Thoracic aorta endothelial cell (primary cell): ENCODE data around the gene SDCCAG8. TPM values are rescaled to one million over a fixed set of nuclear protein-coding genes. Genes with fewer than 3 reads are reported as not detected.

ENCODE experiments used
- small RNA-seq: library from RNA; depleted of rRNA; stranded (forward); fragments of <200 nt; gene quantifications from one replicate; pipeline ENCODE3, GENCODE V24; 2012
- total RNA-seq: library from RNA; depleted of rRNA; stranded (reverse); fragments of >200 nt; gene quantifications from 2 replicates; pipeline ENCODE4 v1.2.3, GENCODE V29; 2012

Gene SDCCAG8
- 66.4 and 70.6 TPM in 2 replicates for total RNA-seq

DNA sequence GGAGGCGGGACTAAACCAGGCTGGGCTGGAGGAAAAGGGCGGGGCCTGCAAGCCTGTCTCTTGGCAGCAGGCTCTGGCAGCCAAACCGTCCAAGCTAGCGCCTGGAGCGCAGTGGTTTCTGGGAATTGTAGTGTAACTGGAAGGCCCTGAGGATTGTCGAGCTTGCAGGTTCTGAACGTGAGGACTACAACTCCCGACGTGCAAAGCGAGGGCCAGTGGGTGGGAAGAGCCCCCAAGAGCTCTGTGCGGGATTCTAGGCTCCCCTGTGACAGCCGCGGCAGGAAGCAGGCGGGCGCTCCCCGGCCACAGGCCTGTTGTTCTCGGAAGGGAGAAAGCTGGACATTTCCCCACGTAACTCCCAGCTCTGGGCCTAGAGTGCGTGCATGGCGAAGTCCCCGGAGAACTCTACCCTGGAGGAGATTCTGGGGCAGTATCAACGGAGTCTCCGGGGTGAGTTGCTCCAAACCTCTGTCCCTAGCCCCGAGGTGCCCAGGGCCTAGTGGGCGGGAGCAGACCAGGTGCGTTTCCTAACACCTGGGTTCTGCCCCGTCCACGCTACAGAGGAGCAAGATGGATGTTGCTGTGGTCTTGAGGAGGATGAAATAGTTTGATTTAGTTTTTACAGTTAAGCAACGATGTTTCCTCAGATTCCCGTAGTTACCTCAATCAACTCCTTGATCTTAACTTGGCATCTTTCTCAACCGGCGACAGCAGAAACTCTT is at the start of gene SDCCAG8:
TSS of gene SDCCAG8 (plus strand) at position 251 of the 722 bp plus-strand sequence. CDS start at position 384, 133 bp downstream.

DNA sequence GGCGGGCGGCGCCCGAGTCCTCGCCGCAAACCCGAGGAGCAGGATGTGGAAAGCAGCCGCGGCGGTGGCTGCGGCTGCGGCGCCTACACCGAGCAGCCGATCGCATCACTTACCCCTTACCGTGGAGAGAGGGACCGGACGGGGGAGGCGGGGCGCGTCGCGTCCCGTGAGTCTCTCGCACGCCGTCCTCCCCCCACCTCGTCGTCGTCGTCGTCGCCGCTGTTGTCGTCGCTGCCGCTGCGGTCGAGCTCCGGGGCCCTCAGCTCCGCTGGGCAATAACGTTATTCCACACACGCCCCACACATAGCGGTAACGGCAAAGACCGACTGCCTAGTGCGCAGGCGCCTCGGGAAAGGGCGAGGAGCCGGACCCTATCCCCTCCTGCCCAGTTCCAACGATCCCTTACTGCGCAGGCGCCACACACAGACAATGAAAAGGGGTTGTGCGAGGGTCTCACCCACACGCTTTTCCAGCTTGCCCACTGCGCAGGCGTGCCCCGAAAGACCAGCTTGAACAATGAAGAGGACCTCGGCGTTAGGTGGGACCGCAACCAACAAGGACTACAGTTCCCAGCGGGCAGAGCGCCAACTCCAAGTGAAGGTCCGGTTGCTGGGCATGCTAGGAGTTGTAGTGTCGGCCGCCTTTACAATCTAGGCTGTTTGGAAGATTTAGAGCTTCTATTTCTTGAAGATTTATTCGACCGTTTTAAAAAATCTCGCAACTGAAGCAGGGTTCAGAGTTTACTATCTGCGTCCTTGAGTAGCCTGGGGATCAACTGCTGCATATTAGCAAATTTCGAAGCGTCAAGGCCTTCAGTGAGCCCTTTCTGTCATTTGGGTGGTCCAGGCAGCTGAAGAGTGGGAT is 682 bp upstream of the SDCCAG8 start, which contains the start of gene CEP170:
TSS of gene CEP170 (minus strand) at position 355 of the 864 bp plus-strand sequence. CDS start 30,001 bp downstream, outside the sequence.

Small RNA genes within 50 kb of the gene (small RNA-seq; reads per million reads assigned to genes)
- 0.98 reads per million, percentile 18 among the genes with 10 or more reads in this experiment for gene MIR4677

Other genes starting within 250 kb of the SDCCAG8 start
- 364 and 370 TPM in 2 replicates for gene CEP170, start 760 bp upstream of the SDCCAG8 start, total RNA-seq